MM.1S (cell line): ENCODE data around the gene FASTKD1.

ENCODE experiments used
- EZH2 ChIP-seq: fragments of 300-600 bp; sonication (generic); optimal IDR thresholded peaks from 2 replicates; pipeline ENCODE3; 2017; ENCODE audit warnings: low read depth, mild to moderate bottlenecking, antibody characterized with exemption, low read length, mixed read lengths
- EZH2phosphoT487 ChIP-seq: fragments of 300-600 bp; sonication (generic); IDR thresholded peaks from 2 replicates; pipeline ENCODE4 v1.6.1; 2018; ENCODE audit warnings: antibody characterized with exemption, low read length
- TF ChIP-seq, protein P1 (sequence below): fragments of 300-600 bp; sonication (generic); IDR thresholded peaks from 2 replicates; pipeline ENCODE4 v1.5.1; 2016; ENCODE audit warnings: antibody characterized with exemption, low read length, mixed read lengths

- TF ChIP-seq, protein P1, sequence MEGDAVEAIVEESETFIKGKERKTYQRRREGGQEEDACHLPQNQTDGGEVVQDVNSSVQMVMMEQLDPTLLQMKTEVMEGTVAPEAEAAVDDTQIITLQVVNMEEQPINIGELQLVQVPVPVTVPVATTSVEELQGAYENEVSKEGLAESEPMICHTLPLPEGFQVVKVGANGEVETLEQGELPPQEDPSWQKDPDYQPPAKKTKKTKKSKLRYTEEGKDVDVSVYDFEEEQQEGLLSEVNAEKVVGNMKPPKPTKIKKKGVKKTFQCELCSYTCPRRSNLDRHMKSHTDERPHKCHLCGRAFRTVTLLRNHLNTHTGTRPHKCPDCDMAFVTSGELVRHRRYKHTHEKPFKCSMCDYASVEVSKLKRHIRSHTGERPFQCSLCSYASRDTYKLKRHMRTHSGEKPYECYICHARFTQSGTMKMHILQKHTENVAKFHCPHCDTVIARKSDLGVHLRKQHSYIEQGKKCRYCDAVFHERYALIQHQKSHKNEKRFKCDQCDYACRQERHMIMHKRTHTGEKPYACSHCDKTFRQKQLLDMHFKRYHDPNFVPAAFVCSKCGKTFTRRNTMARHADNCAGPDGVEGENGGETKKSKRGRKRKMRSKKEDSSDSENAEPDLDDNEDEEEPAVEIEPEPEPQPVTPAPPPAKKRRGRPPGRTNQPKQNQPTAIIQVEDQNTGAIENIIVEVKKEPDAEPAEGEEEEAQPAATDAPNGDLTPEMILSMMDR: no peak
- TF ChIP-seq EZH2 (no peak), EZH2phosphoT487 (no peak)
These were observed 40.2 kb upstream of the FASTKD1 start for GRCh38 chr2:169613876-169614275.
